ENCODE measurements around the gene ERG.

The ERG gene

DNA sequence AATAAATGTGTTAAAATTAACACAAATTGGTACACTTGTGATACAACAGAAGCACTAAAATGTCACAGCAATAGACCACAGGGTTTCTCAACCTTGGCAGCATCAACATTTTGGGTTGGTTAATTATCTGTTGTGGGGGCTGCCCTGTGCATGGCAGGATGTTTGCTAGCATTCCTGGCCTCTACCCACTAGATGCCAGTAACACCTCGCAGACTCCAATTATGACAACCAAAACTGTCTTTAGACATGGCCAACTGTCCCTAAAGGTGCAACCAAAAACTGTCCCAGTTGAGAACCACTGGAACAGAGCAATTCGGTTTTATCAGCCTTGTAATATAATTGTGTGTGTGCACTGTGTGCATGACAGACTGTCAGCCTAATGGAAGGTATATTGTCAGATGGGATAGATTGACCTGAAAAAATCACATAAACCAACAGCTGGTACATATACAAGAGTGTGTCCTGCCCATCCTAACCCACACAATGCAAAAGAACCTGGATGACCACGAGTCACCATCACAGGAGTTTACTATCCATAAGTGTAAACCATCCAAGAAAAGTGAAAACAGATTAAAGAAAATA, 13.5 kb upstream of the ERG start:
- WGBS (ENCODE audit: insufficient coverage): 83% methylated on average over 1 of the region's 3 CpGs

GRCh38 chr21:38511198-38511597, 12.9 kb upstream of the ERG start:
- CTCF ChIA-PET: interaction anchor here (1.0 to 2.5 kb wide), 4 partner anchors 10 to 641 kb away, joined by 3 to 12 read pairs (median 4); no protein-coding TSS in a partner anchor

More for the DNA sequence above, 13.5 kb upstream of the ERG start:
- Histone ChIP-seq H3K36me3 (ENCODE audit: control insufficient read depth in 4 of 4, insufficient read depth in 4 of 4, low read length in 3 of 4) (no peaks in the 10 kb centered on the region), H3K4me1 (ENCODE audit: control extremely low read depth in 1 of 4, control insufficient read depth in 4 of 4, insufficient read depth in 4 of 4, low read length in 3 of 4) (peaks cover 0 to 11% (median 8%) of the 10 kb centered on the region in 4 experiments), H3K9me3 (ENCODE audit: control extremely low read depth in 1 of 5, control insufficient read depth in 4 of 5, insufficient read depth in 2 of 5, low read depth in 1 of 5, low read length in 4 of 5) (no peaks in the 10 kb centered on the region), H3K4me3 (ENCODE audit: control insufficient read depth in 1 of 7, extremely low read depth in 1 of 7, insufficient read depth in 4 of 7, low read depth in 2 of 7, low read length in 6 of 7) (no peak overlapping the region), H3K27ac (ENCODE audit: insufficient read depth in 1 of 2, low read depth in 1 of 2, low read length in 2 of 2, poor library complexity in 1 of 2, severe bottlenecking in 2 of 2) (no peak overlapping the region), H3K27me3 (replicated peaks in 2 of 5; ENCODE audit: control insufficient read depth in 4 of 5, insufficient read depth in 5 of 5, low read length in 4 of 5) (no peaks in the 10 kb centered on the region)
- POLR2A ChIA-PET: no interaction called here
- CTCF ChIA-PET: interaction anchor here (1.0 to 1.1 kb wide), 2 partner anchors 626 to 641 kb away, joined by 3 read pairs; no protein-coding TSS in a partner anchor
- DNase-seq: peak in 2 of 3 donors; percentile 56 to 58

GRCh38 chr21:38507374-38507942, 9.2 kb upstream of the ERG start:
- 96% methylated on average over 4 of the region's 4 CpGs for WGBS (ENCODE audit: insufficient coverage)
- ChIA-PET POLR2A (no interaction called here), CTCF (interaction anchor here (0.6 to 2.5 kb wide), 6 partner anchors 161 to 670 kb away, joined by 3 to 15 read pairs (median 4); no protein-coding TSS in a partner anchor)
- H3K27ac ChIP-seq (ENCODE audit: insufficient read depth in 1 of 2, low read depth in 1 of 2, low read length in 2 of 2, poor library complexity in 1 of 2, severe bottlenecking in 2 of 2): no peak overlapping the region
- H3K36me3 ChIP-seq (ENCODE audit: control insufficient read depth in 4 of 4, insufficient read depth in 4 of 4, low read length in 3 of 4): no peaks in the 10 kb centered on the region
- no peaks in the 10 kb centered on the region for H3K9me3 ChIP-seq (ENCODE audit: control extremely low read depth in 1 of 5, control insufficient read depth in 4 of 5, insufficient read depth in 2 of 5, low read depth in 1 of 5, low read length in 4 of 5)
- peak overlapping the region in 1 of 7 experiments; percentile 60 for H3K4me3 ChIP-seq (ENCODE audit: control insufficient read depth in 1 of 7, extremely low read depth in 1 of 7, insufficient read depth in 4 of 7, low read depth in 2 of 7, low read length in 6 of 7)
- no peak for DNase-seq
- no peaks in the 10 kb centered on the region for H3K27me3 ChIP-seq (replicated peaks in 2 of 5; ENCODE audit: control insufficient read depth in 4 of 5, insufficient read depth in 5 of 5, low read length in 4 of 5)
- H3K4me1 ChIP-seq (ENCODE audit: control extremely low read depth in 1 of 4, control insufficient read depth in 4 of 4, insufficient read depth in 4 of 4, low read length in 3 of 4): peaks cover 4 to 43% (median 25%) of the 10 kb centered on the region in 4 experiments

More at GRCh38 chr21:38511198-38511597, 12.9 kb upstream of the ERG start:
- Histone ChIP-seq H3K4me3 (ENCODE audit: control insufficient read depth in 1 of 7, extremely low read depth in 1 of 7, insufficient read depth in 4 of 7, low read depth in 2 of 7, low read length in 6 of 7) (no peak overlapping the region), H3K27me3 (replicated peaks in 2 of 5; ENCODE audit: control insufficient read depth in 4 of 5, insufficient read depth in 5 of 5, low read length in 4 of 5) (no peaks in the 10 kb centered on the region), H3K9me3 (ENCODE audit: control extremely low read depth in 1 of 5, control insufficient read depth in 4 of 5, insufficient read depth in 2 of 5, low read depth in 1 of 5, low read length in 4 of 5) (no peaks in the 10 kb centered on the region), H3K27ac (ENCODE audit: insufficient read depth in 1 of 2, low read depth in 1 of 2, low read length in 2 of 2, poor library complexity in 1 of 2, severe bottlenecking in 2 of 2) (no peak overlapping the region), H3K36me3 (ENCODE audit: control insufficient read depth in 4 of 4, insufficient read depth in 4 of 4, low read length in 3 of 4) (no peaks in the 10 kb centered on the region), H3K4me1 (ENCODE audit: control extremely low read depth in 1 of 4, control insufficient read depth in 4 of 4, insufficient read depth in 4 of 4, low read length in 3 of 4) (peaks cover 3 to 17% (median 12%) of the 10 kb centered on the region in 4 experiments)
- DNase-seq: no peak
- POLR2A ChIA-PET: no interaction called here
- WGBS (ENCODE audit: insufficient coverage): no CpG with 5 or more reads among the region's 1 CpG

DNA sequence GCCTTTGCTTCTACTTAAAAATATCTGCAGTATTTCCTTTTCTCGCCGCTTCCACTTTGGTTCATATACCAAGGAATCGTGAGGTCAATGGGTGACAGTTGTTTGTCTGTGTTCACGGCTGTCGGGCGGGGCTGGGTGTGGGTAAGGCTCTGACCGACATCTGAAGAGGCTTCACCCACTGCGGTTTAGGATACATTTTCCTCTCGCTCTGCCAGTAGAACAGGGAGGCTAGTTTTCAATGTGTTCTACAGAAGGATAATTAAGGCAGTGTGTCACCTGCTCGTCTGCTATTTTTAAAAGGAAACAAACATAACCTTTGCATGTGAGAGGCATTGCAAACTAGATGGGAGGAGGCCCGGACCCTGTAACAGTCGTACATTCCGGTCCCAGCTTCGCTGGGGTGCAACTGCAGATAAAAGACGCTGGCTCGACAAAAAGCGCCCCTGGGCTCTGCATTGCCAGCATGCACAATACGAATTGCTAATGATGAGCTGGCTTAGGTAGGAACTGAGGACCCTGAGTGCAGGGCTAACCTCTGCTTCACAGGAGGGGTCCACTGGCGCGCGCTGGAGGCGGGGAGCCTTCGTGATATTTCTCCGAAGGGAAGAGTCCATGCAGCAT, 8.5 kb upstream of the ERG start:
- H3K27ac ChIP-seq (ENCODE audit: insufficient read depth in 1 of 2, low read depth in 1 of 2, low read length in 2 of 2, poor library complexity in 1 of 2, severe bottlenecking in 2 of 2): peak overlapping the region in 1 of 2 experiments; percentile 59
- WGBS (ENCODE audit: insufficient coverage): 41% methylated on average over 20 of the region's 24 CpGs
- ChIA-PET POLR2A (no interaction called here), CTCF (interaction anchor here (2.3 to 2.5 kb wide), 2 partner anchors 162 to 631 kb away, joined by 7 to 15 read pairs; no protein-coding TSS in a partner anchor)
- H3K9me3 ChIP-seq (ENCODE audit: control extremely low read depth in 1 of 5, control insufficient read depth in 4 of 5, insufficient read depth in 2 of 5, low read depth in 1 of 5, low read length in 4 of 5): no peaks in the 10 kb centered on the region
- peaks cover 5 to 48% (median 26%) of the 10 kb centered on the region in 4 experiments for H3K4me1 ChIP-seq (ENCODE audit: control extremely low read depth in 1 of 4, control insufficient read depth in 4 of 4, insufficient read depth in 4 of 4, low read length in 3 of 4)
- DNase-seq: peak in 2 of 3 donors; percentile 53 to 61
- H3K4me3 ChIP-seq (ENCODE audit: control insufficient read depth in 1 of 7, extremely low read depth in 1 of 7, insufficient read depth in 4 of 7, low read depth in 2 of 7, low read length in 6 of 7): peak overlapping the region in 6 of 7 experiments; percentile 21 to 62 (median 36)
- H3K27me3 ChIP-seq (replicated peaks in 2 of 5; ENCODE audit: control insufficient read depth in 4 of 5, insufficient read depth in 5 of 5, low read length in 4 of 5): no peaks in the 10 kb centered on the region
- H3K36me3 ChIP-seq (ENCODE audit: control insufficient read depth in 4 of 4, insufficient read depth in 4 of 4, low read length in 3 of 4): no peaks in the 10 kb centered on the region

- H3K9me3 ChIP-seq (ENCODE audit: control extremely low read depth in 1 of 5, control insufficient read depth in 4 of 5, insufficient read depth in 2 of 5, low read depth in 1 of 5, low read length in 4 of 5): no peaks in the 10 kb centered on the region
- peak overlapping the region in 1 of 2 experiments; percentile 59 for H3K27ac ChIP-seq (ENCODE audit: insufficient read depth in 1 of 2, low read depth in 1 of 2, low read length in 2 of 2, poor library complexity in 1 of 2, severe bottlenecking in 2 of 2)
- CTCF ChIA-PET: interaction anchor here (0.6 to 5.3 kb wide), 6 partner anchors 129 to 631 kb away, joined by 3 to 35 read pairs (median 3); no protein-coding TSS in a partner anchor
- H3K4me3 ChIP-seq (ENCODE audit: control insufficient read depth in 1 of 7, extremely low read depth in 1 of 7, insufficient read depth in 4 of 7, low read depth in 2 of 7, low read length in 6 of 7): peak overlapping the region in 1 of 7 experiments; percentile 62
- peak; percentile 78 to 90 (median 89) for DNase-seq
- H3K4me1 ChIP-seq (ENCODE audit: control extremely low read depth in 1 of 4, control insufficient read depth in 4 of 4, insufficient read depth in 4 of 4, low read length in 3 of 4): peaks cover 6 to 52% (median 26%) of the 10 kb centered on the region in 4 experiments
- H3K27me3 ChIP-seq (replicated peaks in 2 of 5; ENCODE audit: control insufficient read depth in 4 of 5, insufficient read depth in 5 of 5, low read length in 4 of 5): no peaks in the 10 kb centered on the region
- POLR2A ChIA-PET: interaction anchor here (0.7 kb wide), 1 partner anchor 31 kb away, joined by 3 read pairs; no protein-coding TSS in a partner anchor
- WGBS (ENCODE audit: insufficient coverage): 0% methylated on average over 3 of the region's 9 CpGs
- no peaks in the 10 kb centered on the region for H3K36me3 ChIP-seq (ENCODE audit: control insufficient read depth in 4 of 4, insufficient read depth in 4 of 4, low read length in 3 of 4)
Observed at GRCh38 chr21:38505654-38506523, 7.6 kb upstream of the ERG start.

DNA sequence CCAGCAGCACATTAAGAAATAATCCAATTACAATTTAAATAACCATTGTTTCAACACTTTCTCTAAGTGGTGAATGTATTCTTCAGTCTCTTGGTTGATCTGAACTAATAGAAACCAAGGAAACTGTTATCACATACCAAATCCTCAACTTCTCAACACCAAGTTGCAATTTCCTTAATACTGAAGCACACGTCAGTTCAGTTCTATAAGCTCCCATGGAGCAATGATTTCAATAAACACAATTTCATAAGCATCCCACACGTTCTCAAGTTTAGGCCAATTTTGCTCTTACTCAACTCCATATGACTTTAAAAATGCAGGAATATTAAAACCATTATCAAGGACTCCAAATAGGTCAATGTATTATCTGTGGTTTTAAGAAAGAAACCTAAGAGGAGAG, 5.8 kb upstream of the ERG start:
- DNase-seq: no peak
- no peak overlapping the region for H3K4me3 ChIP-seq (ENCODE audit: control insufficient read depth in 1 of 7, extremely low read depth in 1 of 7, insufficient read depth in 4 of 7, low read depth in 2 of 7, low read length in 6 of 7)
- no peaks in the 10 kb centered on the region for H3K9me3 ChIP-seq (ENCODE audit: control extremely low read depth in 1 of 5, control insufficient read depth in 4 of 5, insufficient read depth in 2 of 5, low read depth in 1 of 5, low read length in 4 of 5)
- 59% methylated on average over 2 of the region's 2 CpGs for WGBS (ENCODE audit: insufficient coverage)
- peaks cover 6 to 69% (median 40%) of the 10 kb centered on the region in 4 experiments for H3K4me1 ChIP-seq (ENCODE audit: control extremely low read depth in 1 of 4, control insufficient read depth in 4 of 4, insufficient read depth in 4 of 4, low read length in 3 of 4)
- no peaks in the 10 kb centered on the region for H3K36me3 ChIP-seq (ENCODE audit: control insufficient read depth in 4 of 4, insufficient read depth in 4 of 4, low read length in 3 of 4)
- ChIA-PET POLR2A (no interaction called here), CTCF (interaction anchor here (1.1 to 5.3 kb wide), 3 partner anchors 165 to 633 kb away, joined by 3 to 35 read pairs (median 5); no protein-coding TSS in a partner anchor)
- no peak overlapping the region for H3K27ac ChIP-seq (ENCODE audit: insufficient read depth in 1 of 2, low read depth in 1 of 2, low read length in 2 of 2, poor library complexity in 1 of 2, severe bottlenecking in 2 of 2)
- no peaks in the 10 kb centered on the region for H3K27me3 ChIP-seq (replicated peaks in 2 of 5; ENCODE audit: control insufficient read depth in 4 of 5, insufficient read depth in 5 of 5, low read length in 4 of 5)
